ENCODE results near the gene EFNB2.

DNA sequence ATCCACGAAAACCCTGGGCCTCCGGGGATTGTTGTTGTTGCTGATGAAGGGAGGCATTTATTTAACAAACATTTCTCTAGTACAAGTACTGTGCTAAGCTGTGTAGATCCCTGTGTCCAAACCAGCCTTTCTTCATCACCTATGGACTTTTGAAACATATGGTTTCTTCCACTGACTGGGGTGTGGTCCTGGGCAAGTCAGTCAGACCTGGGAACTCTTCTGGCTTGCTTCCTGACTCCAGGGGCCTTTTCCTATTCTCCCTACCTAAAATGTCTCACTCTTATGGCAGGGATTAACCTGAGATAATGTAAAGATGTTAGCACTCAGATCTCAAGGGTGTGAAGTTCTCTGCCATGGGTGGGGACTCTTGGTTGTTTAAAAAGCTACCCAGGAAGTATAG lies 46.8 kb downstream of the EFNB2 start:
- TF ChIP-seq, protein P1, sequence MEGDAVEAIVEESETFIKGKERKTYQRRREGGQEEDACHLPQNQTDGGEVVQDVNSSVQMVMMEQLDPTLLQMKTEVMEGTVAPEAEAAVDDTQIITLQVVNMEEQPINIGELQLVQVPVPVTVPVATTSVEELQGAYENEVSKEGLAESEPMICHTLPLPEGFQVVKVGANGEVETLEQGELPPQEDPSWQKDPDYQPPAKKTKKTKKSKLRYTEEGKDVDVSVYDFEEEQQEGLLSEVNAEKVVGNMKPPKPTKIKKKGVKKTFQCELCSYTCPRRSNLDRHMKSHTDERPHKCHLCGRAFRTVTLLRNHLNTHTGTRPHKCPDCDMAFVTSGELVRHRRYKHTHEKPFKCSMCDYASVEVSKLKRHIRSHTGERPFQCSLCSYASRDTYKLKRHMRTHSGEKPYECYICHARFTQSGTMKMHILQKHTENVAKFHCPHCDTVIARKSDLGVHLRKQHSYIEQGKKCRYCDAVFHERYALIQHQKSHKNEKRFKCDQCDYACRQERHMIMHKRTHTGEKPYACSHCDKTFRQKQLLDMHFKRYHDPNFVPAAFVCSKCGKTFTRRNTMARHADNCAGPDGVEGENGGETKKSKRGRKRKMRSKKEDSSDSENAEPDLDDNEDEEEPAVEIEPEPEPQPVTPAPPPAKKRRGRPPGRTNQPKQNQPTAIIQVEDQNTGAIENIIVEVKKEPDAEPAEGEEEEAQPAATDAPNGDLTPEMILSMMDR (CRISPR knock-in tag; IDR thresholded peaks at IDR 0.05): no peak
- TF ChIP-seq RFX5 (IDR thresholded peaks at IDR 0.05; ENCODE audit: low read depth, low read length): no peak
- TF ChIP-seq XRCC5 (optimal IDR thresholded peaks at IDR 0.05; ENCODE audit: low read length): no peak
- no peak for TF ChIP-seq POLR2AphosphoS5 (IDR thresholded peaks at IDR 0.05; ENCODE audit: low read depth, low read length)
- TF ChIP-seq, protein P2, sequence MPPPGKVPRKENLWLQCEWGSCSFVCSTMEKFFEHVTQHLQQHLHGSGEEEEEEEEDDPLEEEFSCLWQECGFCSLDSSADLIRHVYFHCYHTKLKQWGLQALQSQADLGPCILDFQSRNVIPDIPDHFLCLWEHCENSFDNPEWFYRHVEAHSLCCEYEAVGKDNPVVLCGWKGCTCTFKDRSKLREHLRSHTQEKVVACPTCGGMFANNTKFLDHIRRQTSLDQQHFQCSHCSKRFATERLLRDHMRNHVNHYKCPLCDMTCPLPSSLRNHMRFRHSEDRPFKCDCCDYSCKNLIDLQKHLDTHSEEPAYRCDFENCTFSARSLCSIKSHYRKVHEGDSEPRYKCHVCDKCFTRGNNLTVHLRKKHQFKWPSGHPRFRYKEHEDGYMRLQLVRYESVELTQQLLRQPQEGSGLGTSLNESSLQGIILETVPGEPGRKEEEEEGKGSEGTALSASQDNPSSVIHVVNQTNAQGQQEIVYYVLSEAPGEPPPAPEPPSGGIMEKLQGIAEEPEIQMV (CRISPR knock-in tag; IDR thresholded peaks at IDR 0.05; ENCODE audit: low read depth): no peak
- TF ChIP-seq, protein P3, sequence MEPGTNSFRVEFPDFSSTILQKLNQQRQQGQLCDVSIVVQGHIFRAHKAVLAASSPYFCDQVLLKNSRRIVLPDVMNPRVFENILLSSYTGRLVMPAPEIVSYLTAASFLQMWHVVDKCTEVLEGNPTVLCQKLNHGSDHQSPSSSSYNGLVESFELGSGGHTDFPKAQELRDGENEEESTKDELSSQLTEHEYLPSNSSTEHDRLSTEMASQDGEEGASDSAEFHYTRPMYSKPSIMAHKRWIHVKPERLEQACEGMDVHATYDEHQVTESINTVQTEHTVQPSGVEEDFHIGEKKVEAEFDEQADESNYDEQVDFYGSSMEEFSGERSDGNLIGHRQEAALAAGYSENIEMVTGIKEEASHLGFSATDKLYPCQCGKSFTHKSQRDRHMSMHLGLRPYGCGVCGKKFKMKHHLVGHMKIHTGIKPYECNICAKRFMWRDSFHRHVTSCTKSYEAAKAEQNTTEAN (CRISPR knock-in tag; conservative IDR thresholded peaks at IDR 0.05): no peak
- TF ChIP-seq RBAK (CRISPR knock-in tag; IDR thresholded peaks at IDR 0.05): no peak
- no peak for TF ChIP-seq ZMYM2 (CRISPR knock-in tag; IDR thresholded peaks at IDR 0.05)
- no peak for TF ChIP-seq ZBTB8A (CRISPR knock-in tag; IDR thresholded peaks at IDR 0.05; ENCODE audit: borderline replicate concordance, low read depth)
- TF ChIP-seq MAFK (conservative IDR thresholded peaks at IDR 0.05 in 1 of 2, IDR thresholded peaks at IDR 0.05 in 1 of 2; ENCODE audit: low read length in 2 of 2): no peak
